ENCODE measurements around the gene ROCK1.
A peak's percentile ranks its signal among the peaks of the same experiment; 100 is the strongest.
"Not testable (repeated sequence)": the region's sequence is repeated elsewhere in the genome, so short reads cannot be mapped to it uniquely, and the experiment has no call there.

Gene ROCK1

DNA sequence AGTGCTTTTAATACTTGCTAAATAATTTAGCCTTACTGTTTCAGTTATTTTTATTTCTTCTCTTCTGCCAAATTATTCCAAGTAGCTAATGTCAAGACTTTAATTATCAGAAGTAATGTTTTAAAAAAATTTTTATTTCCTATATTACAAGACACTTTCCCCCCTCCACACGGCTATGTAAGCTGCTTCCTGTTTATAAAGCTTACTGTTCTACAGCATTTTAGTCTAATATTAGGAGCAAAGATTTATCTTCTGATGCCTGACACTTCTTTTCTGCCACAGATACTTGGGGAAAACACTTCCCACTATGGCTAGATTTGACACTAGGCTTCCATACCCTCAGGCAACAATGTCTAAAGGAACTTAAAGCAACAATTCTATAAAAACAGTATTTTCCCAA is 62.3 kb downstream of the ROCK1 start:
- no peak for DNase-seq

DNA sequence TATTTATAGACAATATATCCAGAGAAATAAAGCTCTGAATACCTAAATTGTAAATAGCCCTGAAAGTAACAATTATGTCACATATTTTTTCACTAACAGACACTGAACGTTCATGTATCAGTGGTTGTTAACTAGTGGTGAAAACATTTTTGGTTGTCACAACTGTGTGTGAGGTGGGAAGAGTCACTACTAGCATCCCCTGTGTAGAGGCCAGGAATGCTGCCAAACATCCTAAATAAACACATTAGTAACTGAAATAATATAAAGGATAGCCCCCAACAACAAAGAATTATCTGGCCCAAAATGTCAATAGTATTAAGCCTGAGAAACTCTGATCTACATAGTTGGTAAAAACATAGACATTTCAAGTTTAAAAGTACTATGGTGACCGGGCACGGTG is 64.5 kb downstream of the ROCK1 start:
- DNase-seq, result no peak

DNA sequence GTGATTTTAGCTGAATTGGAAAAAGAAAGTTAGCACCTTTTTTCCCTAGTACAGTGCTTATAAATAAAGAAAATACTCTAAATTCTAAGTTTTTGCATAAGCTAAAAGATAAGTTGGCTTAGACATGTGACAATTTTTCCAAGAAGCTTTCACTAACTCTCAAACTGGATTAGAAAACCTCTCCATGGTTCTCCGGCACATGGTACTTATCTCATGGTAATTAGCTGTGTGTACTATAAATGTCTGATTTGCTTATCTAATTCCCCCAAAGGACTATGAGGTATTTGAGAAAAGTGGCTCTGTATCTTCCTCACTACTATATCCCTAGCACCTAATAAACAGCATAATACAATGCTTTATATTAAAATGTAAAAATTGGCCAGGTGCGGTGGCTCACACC is 71.1 kb downstream of the ROCK1 start:
- DNase-seq, result no peak

DNA sequence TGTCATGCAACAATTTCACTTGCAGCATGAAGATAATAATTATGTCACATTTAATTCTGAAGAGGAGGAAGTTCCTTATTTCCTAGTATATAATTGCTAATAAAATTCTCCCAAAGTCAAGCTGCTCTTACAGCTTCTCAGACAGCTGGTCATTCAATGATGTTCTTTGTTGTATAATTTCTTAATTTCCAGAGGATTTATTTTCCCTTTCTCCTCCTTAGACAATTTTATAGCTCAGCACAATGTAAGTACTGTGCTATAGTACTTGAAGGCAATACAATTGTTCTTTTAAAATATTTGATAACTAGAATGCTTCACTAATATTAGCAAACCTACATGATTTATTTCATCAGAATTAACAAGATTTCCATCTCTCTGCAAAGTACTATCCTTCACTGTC is 73.4 kb downstream of the ROCK1 start:
- peak in 1 of 3 experiments; percentile 11 for DNase-seq

DNA sequence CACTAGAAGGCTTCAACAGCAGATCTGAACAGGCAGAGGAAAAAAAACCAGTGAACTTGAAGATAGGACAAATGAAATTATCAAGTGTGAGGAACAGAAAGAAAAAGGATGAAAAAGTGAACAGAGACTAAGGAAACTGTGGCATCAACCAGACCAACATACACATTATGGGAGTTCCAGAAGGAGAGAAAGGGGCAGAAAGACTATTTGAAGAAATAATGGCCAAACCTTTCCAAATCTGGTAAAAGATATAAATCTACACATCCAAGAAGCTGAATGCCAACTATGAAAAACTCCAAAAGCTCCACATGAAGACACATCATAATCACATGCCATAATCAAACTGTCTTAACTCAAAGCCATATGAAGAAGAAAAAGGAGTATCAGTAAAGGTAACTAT is 79.8 kb downstream of the ROCK1 start:
- DNase-seq, result no peak

DNA sequence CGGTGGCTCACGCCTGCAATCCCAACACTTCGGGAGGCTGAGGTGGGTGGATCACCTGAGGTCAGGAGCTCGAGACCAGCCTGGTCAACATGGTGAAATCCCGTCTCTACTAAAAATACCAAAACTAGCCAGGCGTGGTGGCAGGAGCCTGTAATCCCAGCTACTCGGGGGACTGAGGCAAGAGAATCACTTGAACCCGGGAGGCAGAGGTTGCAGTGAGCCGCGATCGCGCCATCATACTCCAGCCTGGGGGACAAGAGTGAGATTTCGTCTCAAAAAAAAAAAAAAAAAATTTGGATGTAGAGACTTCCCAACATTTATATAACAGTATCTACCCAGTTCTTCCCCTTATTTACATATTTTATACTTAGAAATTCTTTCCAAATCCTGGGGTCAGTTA is 93.4 kb downstream of the ROCK1 start:
- not testable (repeated sequence) for DNase-seq

DNA sequence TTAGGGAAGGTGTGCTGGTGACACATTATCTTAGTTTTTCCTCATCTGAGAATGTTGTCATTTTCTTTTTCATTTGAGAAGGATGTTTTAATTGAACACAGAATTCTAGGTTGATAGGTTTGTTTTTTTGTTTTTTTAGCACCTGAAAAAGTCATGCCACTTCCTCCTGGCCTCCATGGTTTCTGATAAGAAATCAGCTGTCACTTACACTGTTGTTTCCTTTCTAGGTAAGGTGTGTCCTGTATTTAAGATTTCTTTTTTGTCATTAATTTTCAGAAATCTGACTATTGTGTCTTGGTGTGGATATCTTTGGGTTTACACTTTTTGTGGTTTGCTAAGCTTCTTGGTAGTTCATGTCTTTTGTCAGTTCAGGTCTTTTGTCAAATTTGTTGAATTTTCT is 99.3 kb downstream of the ROCK1 start:
- no peak for DNase-seq

DNA sequence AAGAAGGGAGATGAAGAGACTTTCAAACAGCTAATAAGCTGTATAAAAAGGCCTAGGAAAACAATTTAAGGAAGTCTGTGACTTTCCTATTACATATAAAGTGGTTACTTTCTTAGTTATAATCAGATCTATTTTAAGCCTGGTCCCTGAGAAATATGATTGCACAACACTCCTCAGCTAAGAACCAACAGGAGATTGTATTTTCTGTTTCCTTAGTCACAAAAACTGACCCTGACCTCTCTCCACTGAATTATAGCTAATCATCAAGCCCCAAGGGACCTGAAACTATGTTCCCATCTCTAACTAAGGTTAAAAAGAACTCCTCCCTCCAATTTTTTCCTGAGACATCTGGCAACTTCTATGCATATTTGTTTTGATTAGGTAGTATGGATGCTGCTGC is 106.9 kb downstream of the ROCK1 start:
- no peak for DNase-seq

DNA sequence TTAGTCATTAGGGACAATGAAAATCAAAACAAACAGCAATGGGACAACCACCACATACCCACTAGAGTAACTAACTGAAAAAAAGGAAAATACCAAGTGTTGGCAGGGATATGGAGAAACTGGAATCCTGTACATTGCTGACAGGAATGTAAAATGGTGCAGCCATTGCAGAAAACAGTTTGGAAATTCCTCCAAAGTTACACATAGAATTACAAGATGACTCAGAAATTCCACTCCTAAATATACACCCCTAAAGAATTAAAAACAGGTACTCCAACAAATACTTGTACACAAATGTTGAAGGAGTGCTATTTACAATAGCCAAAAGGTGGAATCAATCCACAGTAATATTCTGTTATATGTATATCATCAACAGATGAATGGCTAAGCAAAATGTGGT is 110.9 kb downstream of the ROCK1 start:
- no peak for DNase-seq

DNA sequence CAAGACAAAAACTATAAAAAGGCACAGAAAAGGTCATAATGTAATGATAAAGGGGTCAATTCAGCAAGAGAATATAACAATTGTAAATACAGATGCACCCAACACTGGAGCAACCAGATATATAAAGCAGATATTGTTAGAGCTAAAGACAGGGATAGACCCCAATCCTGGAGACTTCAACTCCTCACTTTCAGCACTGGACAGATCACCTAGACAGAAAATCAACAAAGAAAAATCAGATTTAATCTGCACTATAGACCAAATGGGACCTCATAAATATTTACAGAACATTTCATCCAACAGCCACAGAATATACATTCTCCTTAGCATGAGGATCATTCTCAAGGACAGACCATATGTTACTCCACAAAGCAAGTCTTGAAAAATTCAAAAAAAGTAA is 114.2 kb downstream of the ROCK1 start:
- DNase-seq, result no peak

DNA sequence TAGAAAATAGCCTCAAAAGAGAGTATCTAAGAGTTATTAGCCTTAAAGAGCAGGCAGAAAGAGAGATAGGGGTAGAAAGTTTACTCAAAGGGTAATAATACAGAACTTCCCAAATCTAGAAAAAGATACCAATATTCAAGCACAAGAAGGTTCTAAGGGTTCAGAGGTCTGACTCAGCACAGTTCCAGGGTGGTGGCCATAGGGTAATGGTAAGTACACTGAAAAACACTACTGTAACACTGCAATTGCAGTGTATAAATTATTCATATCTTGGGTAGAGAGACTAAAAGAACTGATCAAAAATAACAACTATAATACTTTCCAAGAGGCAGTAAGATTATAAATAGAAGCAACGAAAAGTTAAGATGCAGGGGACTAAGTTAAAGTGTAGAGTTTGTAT is 115.2 kb downstream of the ROCK1 start:
- no peak for DNase-seq

DNA sequence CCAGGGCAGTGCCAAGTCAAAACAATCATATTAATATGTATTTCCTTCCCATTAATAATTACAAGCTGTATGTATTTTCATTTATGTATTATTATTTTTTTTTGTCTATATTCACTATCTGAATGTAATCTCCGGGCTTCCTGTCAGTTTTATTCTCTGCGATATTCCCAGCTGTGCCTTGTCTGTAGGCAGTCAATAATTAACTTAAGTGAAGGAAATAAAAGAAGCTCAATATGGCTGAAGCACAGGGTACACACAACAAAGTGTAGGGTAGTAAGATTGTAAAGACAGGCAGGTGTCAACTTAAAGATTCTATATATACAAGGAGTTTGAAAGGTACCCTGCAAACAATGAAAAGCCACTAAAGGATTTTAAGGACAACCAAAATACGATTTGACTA is 122.9 kb downstream of the ROCK1 start:
- DNase-seq, result no peak

DNA sequence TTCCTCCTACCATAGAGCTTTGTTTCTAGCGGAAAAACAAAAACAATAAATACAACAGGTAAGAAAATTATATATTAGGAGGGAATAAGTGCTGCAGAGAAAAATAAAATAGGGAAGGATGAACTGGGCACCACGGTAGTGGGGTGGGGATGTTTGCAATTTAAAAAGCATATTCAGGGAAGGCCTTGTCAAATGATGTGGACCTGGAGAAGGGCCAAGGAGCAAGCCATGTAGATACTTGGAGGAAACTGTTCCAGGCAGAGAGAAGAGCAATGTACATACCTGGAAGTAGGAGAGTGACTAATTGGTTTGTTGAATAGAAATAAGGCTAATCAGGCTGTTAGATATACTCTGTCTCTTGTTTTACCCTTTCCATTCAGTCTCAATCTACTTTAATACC is 136.5 kb downstream of the ROCK1 start:
- no peak for DNase-seq

DNA sequence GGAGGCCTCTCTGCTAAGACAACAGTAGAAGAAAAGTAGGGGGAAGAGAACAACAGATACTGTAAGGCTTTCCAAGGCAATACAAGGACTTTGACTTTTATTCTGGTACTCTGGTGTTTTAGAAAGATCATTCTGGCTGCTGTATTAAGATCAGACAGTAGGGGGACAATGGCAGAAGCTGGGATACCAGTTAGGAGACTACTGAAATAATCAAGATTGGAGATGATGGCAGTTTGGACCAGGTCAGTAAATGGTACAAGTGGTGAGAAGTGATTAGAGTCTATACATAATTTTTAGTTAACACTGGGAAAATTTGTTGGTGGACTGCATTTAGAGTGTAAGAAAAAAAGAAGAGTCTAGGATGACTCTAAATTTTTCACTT is 139.7 kb downstream of the ROCK1 start:
- peak in 1 of 3 experiments; percentile 45 for DNase-seq

DNA sequence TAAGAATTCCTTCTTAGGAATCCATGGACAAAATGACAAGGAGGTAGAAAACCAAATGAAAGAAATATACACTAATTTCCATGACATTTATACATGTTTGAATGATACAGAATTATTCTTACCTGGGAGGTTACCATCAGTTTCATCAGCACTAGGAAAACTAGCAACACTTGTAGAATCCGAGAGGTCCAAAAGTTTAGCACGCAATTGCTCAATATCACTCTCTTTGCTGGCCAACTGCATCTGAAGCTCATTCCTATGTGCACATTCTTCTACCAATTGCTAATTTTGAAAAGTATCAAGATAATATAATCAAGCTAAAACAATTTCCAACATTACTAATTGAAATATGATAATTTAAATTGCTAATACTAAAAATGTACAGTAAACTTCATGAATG is 144.8 kb downstream of the ROCK1 start:
- DNase-seq, result no peak

DNA sequence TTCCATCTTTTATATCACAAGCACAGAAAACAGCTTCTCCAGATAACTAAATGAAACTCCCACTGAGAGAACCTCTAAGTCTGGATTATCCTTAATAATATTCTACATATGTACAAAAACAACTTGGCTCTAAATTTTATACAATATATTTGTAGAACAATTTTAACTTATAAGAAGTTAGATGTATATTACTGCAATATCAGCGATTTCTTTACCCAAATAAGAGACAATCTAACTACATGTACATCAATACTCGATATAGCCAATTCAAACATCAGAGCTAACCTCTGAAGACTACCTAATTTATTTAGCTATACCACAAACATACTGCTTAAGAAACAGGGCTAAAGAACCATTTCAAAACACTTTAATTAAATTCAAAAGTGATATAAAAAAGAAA is 148.6 kb downstream of the ROCK1 start:
- DNase-seq, result no peak

DNA sequence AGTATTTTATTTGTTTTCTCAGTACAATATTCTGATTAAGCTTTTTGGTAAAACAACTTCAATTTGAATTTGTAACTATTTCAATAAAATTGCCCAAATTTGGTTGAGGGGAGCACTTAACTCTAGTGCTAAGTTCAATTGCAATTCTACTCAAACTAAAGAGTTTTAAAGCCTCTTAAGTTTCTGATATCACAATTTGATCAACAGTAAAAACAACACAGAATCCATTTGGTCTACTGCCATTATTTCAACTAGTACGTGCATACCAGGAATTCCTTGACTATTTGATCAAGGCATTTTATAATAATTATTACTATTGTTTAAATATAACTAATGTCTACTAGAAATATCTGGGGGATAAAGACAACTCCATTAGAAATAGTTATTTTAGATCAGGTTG is 150.9 kb downstream of the ROCK1 start:
- DNase-seq, result no peak

DNA sequence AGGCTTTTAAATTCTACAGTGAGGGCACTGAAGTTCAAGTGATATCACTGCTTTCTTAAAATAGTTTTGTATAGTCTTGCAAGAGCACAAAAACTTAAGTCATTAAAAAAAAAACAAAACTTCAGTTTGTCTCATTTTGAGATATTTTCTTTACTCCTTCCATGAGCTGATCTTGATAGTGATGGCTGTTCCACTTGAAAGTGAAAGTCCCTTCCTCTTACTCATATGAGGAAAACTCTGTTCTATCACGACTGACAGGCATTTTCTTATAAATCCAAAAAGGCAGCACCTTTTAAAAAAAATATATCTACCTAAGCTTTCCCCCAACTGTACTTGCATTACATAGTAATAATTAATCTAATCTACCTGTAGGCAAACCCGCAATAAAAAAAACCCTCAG is 160.8 kb downstream of the ROCK1 start:
- DNase-seq, result not testable (repeated sequence)

Measured in NCI-H1417 (cell line).